SIG-M5 treated with dmso at 0.1 percent for 504 hours (cell line): ENCODE data around the gene BICD1.

ENCODE experiments used
- DNase-seq: peaks from one replicate; lab custom pipeline; 2025; ENCODE audit not compliant: unreplicated experiment; lab: John Stamatoyannopoulos, UW

The BICD1 gene

GRCh38 chr12:32140877-32141276, 34.2 kb downstream of the BICD1 start:
- no peak for DNase-seq

- no peak for DNase-seq
These were observed 38.4 kb downstream of the BICD1 start for GRCh38 chr12:32145096-32145495.

- no peak for DNase-seq
These were observed 39.6 kb downstream of the BICD1 start for GRCh38 chr12:32146074-32146873.

GRCh38 chr12:32148372-32148771, 41.7 kb downstream of the BICD1 start:
- DNase-seq = no peak

- no peak for DNase-seq
These were observed 42.8 kb downstream of the BICD1 start for GRCh38 chr12:32149489-32149888.

- no peak for DNase-seq
These were observed 44.4 kb downstream of the BICD1 start for GRCh38 chr12:32151086-32151485.

- DNase-seq = no peak
These were observed 44.9 kb downstream of the BICD1 start for GRCh38 chr12:32151552-32151951.

- no peak for DNase-seq
These were observed 48.4 kb downstream of the BICD1 start for GRCh38 chr12:32155041-32155440.

- no peak for DNase-seq
These were observed 49.4 kb downstream of the BICD1 start for GRCh38 chr12:32155961-32156529.

- no peak for DNase-seq
These were observed 51.9 kb downstream of the BICD1 start for GRCh38 chr12:32158525-32158924.

- no peak for DNase-seq
These were observed 52.7 kb downstream of the BICD1 start for GRCh38 chr12:32159381-32159780.

- DNase-seq = no peak
These were observed 53.3 kb downstream of the BICD1 start for GRCh38 chr12:32159925-32160324.

- DNase-seq = no peak
These were observed 54.4 kb downstream of the BICD1 start for GRCh38 chr12:32161058-32161457.

GRCh38 chr12:32163596-32163995, 56.9 kb downstream of the BICD1 start:
- DNase-seq = no peak

GRCh38 chr12:32166510-32166909, 59.9 kb downstream of the BICD1 start:
- no peak for DNase-seq

GRCh38 chr12:32170437-32170998, 63.9 kb downstream of the BICD1 start:
- no peak for DNase-seq

- DNase-seq = no peak
These were observed 64.6 kb downstream of the BICD1 start for GRCh38 chr12:32171211-32171610.

- no peak for DNase-seq
These were observed 70.0 kb downstream of the BICD1 start for GRCh38 chr12:32176606-32177005.

GRCh38 chr12:32178341-32179010, 71.8 kb downstream of the BICD1 start:
- no peak for DNase-seq

GRCh38 chr12:32179011-32179395, 72.4 kb downstream of the BICD1 start:
- DNase-seq = no peak

- DNase-seq = no peak
These were observed 75.0 kb downstream of the BICD1 start for GRCh38 chr12:32181498-32182175.
